Retinal pigment epithelial cell (primary cell): ENCODE measurements around the gene CREB3L2.

Source experiments
- DNase-seq: peaks from one replicate; pipeline ENCODE4 v3.0.0-alpha.2; 2010; ENCODE audit warnings: low read depth
- H3K4me3 ChIP-seq: 2 replicates; pipeline ENCODE4 v1.5.1; 2011; ENCODE audit warnings: mild to moderate bottlenecking, low read length, control low read depth, moderate library complexity
- CTCF ChIP-seq: conservative IDR thresholded peaks from 2 replicates; pipeline ENCODE4 v1.5.1; 2011; ENCODE audit warnings: low read depth, low read length, control low read depth, inconsistent platforms

CREB3L2 gene

GRCh38 chr7:137846827-137847567, 154.9 kb downstream of the CREB3L2 start, which contains the start of gene DGKI:
Gene DGKI, minus strand, starts transcription at chr7:137846974.
- H3K4me3 ChIP-seq: peak within 1 kb of the TSS; percentile 44
- DNase-seq: no peak
- no peak for TF ChIP-seq CTCF

- H3K4me3 ChIP-seq: peak overlapping the region; percentile 44
- no peak for TF ChIP-seq CTCF
- no peak for DNase-seq
These were observed 155.4 kb downstream of the CREB3L2 start for GRCh38 chr7:137846549-137846826.

GRCh38 chr7:137844677-137845425, 157.0 kb downstream of the CREB3L2 start:
- no peak for DNase-seq
- no peak overlapping the region for H3K4me3 ChIP-seq
- no peak for TF ChIP-seq CTCF

- no peak for DNase-seq
- H3K4me3 ChIP-seq: no peak overlapping the region
- TF ChIP-seq CTCF: no peak
These were observed 161.7 kb downstream of the CREB3L2 start for GRCh38 chr7:137839903-137840779.

- no peak overlapping the region for H3K4me3 ChIP-seq
- TF ChIP-seq CTCF: no peak
These were observed 163.1 kb downstream of the CREB3L2 start for GRCh38 chr7:137838706-137839315.

GRCh38 chr7:137836541-137836940, 165.3 kb downstream of the CREB3L2 start:
- no peak overlapping the region for H3K4me3 ChIP-seq
- no peak for DNase-seq
- TF ChIP-seq CTCF: no peak

More at GRCh38 chr7:137838706-137839315, 163.1 kb downstream of the CREB3L2 start:
- DNase-seq: no peak
